ENCODE data around the gene NUP133.
"Not testable (repeated sequence)": the region's sequence is repeated elsewhere in the genome, so short reads cannot be mapped to it uniquely, and the experiment has no call there.

NUP133 gene

DNA sequence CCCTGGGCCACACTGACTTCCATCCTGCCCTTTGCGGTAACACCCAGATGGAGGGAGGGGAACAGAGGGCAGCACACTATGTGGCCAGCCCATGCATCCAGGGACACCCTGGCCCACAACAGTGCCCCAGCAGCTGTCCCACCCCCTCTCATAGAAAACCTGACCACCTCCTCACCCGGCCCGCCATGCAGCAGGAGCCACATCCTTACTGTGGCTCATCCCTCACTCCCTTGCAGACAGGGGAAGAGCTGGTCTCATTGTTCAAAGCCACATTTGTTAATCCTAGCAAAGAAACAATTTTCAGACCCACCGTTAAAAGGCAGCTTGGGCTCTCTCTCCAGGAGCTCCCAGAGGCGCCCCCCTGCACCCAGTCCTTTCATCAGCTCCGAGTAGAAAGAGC, 23.2 kb upstream of the NUP133 start:
- DNase-seq (ENCODE audit: low read depth in 2 of 2): no peak
- H3K4me3 ChIP-seq (replicated peaks in 1 of 2; ENCODE audit: low read depth in 2 of 2, low read length in 2 of 2): no peak overlapping the region
- TF ChIP-seq, protein P1, sequence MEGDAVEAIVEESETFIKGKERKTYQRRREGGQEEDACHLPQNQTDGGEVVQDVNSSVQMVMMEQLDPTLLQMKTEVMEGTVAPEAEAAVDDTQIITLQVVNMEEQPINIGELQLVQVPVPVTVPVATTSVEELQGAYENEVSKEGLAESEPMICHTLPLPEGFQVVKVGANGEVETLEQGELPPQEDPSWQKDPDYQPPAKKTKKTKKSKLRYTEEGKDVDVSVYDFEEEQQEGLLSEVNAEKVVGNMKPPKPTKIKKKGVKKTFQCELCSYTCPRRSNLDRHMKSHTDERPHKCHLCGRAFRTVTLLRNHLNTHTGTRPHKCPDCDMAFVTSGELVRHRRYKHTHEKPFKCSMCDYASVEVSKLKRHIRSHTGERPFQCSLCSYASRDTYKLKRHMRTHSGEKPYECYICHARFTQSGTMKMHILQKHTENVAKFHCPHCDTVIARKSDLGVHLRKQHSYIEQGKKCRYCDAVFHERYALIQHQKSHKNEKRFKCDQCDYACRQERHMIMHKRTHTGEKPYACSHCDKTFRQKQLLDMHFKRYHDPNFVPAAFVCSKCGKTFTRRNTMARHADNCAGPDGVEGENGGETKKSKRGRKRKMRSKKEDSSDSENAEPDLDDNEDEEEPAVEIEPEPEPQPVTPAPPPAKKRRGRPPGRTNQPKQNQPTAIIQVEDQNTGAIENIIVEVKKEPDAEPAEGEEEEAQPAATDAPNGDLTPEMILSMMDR (IDR thresholded peaks at IDR 0.05; ENCODE audit: low read depth, low read length): no peak

DNA sequence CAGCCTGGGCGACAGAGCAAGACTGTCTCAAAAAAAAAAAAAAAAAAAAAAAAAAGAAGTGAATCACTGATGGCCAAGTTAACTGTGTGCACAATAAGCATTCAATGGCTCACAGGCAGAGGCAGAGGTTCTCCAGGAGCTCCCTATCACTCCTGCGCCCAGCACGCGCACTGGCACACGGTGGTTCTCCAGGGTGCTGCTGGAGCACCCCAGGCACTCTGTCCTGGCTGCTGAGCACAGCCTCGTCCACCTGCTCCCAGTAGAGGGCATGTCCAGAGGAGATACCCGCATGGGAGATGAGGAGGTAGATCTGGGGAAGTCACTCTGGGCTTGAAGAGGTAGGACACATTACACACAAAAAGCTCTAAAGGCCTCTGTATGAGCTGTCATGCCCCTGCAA, 21.5 kb upstream of the NUP133 start:
- TF ChIP-seq, protein P1 (IDR thresholded peaks at IDR 0.05; ENCODE audit: low read depth, low read length): no peak
- no peak overlapping the region for H3K4me3 ChIP-seq (replicated peaks in 1 of 2; ENCODE audit: low read depth in 2 of 2, low read length in 2 of 2)
- no peak for DNase-seq (ENCODE audit: low read depth in 2 of 2)

DNA sequence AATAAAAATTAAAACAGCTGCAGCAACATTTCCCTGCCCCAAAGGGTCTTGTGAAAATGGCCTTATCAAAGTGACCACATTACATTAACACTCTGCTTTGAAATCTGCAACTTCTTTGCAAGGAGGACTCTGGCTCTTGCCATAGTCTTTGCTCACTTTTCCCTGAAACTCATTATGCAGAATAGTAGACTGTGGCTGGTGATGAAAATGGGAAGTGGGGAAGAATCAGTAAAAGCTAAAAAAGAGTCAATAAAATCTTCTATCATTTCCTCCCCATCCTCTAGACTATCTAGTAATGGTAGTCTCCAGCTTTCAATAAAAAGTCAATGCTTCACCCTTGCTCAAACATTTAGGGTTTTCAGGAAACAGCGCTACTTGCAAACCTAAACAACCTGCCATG, 18.6 kb upstream of the NUP133 start:
- TF ChIP-seq, protein P1 (IDR thresholded peaks at IDR 0.05; ENCODE audit: low read depth, low read length): no peak
- DNase-seq (ENCODE audit: low read depth in 2 of 2): no peak
- H3K4me3 ChIP-seq (replicated peaks in 1 of 2; ENCODE audit: low read depth in 2 of 2, low read length in 2 of 2): no peak overlapping the region

DNA sequence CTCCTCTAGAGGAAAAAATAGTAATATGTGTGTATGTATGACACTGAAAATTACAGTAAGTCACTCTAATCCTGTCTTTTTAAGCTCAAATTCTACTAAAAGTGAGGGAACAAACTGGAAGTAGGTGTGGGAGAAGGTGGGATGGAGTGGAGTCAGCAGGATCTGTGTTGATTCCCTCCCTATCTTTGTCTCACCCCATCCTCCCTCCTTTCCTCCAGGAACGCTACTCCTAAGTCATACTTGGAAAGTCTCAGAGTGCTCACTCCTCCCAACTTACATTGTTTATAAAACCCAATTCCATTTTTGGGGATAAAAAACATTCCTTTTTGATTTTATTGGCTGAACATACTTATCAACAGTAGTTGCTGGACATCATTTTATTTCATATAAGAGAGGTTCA, 14.9 kb upstream of the NUP133 start:
- no peak overlapping the region for H3K4me3 ChIP-seq (replicated peaks in 1 of 2; ENCODE audit: low read depth in 2 of 2, low read length in 2 of 2)
- TF ChIP-seq, protein P1 (IDR thresholded peaks at IDR 0.05; ENCODE audit: low read depth, low read length): no peak

DNA sequence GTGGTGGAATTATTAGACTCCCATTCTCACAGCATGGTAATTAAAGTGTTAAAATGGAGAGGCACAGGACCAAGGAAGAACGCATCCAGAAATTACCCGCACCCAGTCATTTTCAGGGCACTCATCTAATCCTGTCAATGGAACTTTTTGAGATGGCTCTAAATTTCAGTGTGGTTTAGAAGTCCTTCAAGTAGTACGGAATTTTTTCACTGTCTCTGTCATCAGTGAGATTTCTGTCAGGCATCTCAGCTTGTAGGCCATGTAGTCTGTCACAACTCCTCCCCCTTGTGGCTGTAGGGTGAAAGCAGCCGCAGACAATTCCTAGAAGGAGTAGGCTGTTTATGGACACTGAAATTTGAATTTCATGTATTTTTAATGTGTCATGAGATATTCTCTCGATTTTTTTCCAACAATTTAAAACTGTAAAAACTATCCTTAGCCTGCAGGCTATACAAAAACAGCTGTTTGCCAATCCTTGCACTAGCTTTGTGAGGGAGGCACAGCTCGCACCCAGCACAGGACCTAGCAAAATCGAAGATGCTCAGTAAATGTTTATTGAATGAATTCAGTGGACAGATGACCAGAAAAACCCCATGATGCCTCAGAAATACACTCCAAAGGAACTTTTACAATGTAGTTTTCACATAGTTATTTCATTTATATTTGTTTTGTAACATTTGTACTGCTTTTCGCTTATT, 6.6 kb upstream of the NUP133 start:
- TF ChIP-seq, protein P1 (IDR thresholded peaks at IDR 0.05; ENCODE audit: low read depth, low read length): peak; percentile 85
- H3K4me3 ChIP-seq (replicated peaks in 1 of 2; ENCODE audit: low read depth in 2 of 2, low read length in 2 of 2): no peak overlapping the region
- DNase-seq (ENCODE audit: low read depth in 2 of 2): peak; percentile 82 to 84

More for the DNA sequence above, 14.9 kb upstream of the NUP133 start:
- DNase-seq (ENCODE audit: low read depth in 2 of 2): no peak

DNA sequence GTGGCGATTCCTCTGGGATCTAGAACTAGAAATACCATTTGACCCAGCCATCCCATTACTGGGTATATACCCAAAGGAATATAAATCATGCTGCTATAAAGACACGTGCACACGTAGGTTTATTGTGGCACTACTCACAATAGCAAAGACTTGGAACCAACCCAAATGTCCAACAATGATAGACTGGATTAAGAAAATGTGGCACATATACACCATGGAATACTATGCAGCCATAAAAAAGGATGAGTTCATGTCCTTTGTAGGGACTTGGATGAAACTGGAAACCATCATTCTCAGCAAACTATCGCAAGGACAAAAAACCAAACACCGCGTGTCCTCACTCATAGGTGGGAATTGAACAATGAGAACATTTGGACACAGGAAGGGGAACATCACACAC, 3.5 kb upstream of the NUP133 start:
- not testable (repeated sequence) for DNase-seq (ENCODE audit: low read depth in 2 of 2); H3K4me3 ChIP-seq (replicated peaks in 1 of 2; ENCODE audit: low read depth in 2 of 2, low read length in 2 of 2)

DNA sequence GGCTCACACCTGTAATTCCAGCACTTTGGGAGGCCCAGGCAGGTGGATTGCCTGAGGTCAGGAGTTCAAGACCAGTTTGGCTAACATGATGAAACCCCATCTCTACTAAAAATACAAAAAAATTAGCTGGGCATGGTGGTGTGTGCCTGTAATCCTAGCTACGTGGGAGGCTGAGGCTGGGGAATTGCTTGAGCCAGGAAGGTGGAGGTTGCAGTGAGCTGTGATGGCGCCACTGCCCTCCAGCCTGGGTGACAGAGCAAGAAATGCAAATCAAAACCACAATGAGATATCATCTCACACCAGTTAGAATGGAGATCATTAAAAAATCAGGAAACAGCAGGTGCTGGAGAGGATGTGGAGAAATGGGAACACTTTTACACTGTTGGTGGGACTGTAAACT, 3.1 kb upstream of the NUP133 start:
- not testable (repeated sequence) for DNase-seq (ENCODE audit: low read depth in 2 of 2); H3K4me3 ChIP-seq (replicated peaks in 1 of 2; ENCODE audit: low read depth in 2 of 2, low read length in 2 of 2)

DNA sequence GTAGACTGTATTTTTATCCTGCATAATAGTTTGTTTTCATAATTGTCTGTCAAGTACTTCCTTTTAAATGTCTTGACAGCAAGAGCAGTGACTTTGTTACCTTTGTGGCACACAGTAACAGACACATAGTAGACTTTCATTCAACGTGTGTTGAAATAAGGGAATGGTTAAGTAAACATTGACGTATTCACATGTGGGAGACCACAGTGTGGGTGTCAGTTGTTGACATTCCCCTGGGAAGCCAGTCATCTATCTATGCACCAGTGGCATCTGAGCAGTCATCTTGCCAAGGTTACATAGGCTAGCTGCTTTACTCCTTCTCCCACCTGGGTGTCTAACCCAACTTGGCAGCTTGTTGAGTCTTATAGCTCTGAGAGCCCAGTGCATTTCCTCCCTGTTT, 1.4 kb upstream of the NUP133 start:
- TF ChIP-seq, protein P1 (IDR thresholded peaks at IDR 0.05; ENCODE audit: low read depth, low read length): no peak
- peak in 1 of 2 donors; percentile 20 for DNase-seq (ENCODE audit: low read depth in 2 of 2)
- H3K4me3 ChIP-seq (replicated peaks in 1 of 2; ENCODE audit: low read depth in 2 of 2, low read length in 2 of 2): no peak overlapping the region
